Measurements from ENCODE around the gene SOX6. TPM values are rescaled to one million over a fixed set of nuclear protein-coding genes. Genes with fewer than 3 reads are reported as not detected.

The SOX6 gene
- total RNA-seq, 1 experiment from 2014 or later, result 0.21 TPM

- ATAC-seq (no peak), DNase-seq (ENCODE audit: low read depth, low spot score) (no peak)
- Histone ChIP-seq H3K4me1 (ENCODE audit: control insufficient read depth, insufficient read depth, low read length) (no peaks in the 10 kb centered on the region), H3K27ac (ENCODE audit: low read length) (no peak overlapping the region), H3K27me3 (ENCODE audit: control insufficient read depth, insufficient read depth, low read length) (no peaks in the 10 kb centered on the region), H3K9me3 (ENCODE audit: control insufficient read depth, insufficient read depth, low read depth, low read length) (no peaks in the 10 kb centered on the region), H3K36me3 (ENCODE audit: control insufficient read depth, insufficient read depth, low read length) (no peaks in the 10 kb centered on the region), H3K4me3 (ENCODE audit: low read depth in 2 of 2, low read length in 2 of 2) (no peak overlapping the region)
- POLR2A ChIA-PET, result no interaction called here
- TF ChIP-seq SIN3A (IDR thresholded peaks at IDR 0.05; ENCODE audit: borderline replicate concordance, insufficient read depth, low read depth, low read length), result no peak
- no peak for TF ChIP-seq POLR2AphosphoS5 (IDR thresholded peaks at IDR 0.05; ENCODE audit: low read depth, low read length)
- no peak for TF ChIP-seq TCF7L2 (IDR thresholded peaks at IDR 0.05; ENCODE audit: low read depth, low read length)
- TF ChIP-seq, protein P1, sequence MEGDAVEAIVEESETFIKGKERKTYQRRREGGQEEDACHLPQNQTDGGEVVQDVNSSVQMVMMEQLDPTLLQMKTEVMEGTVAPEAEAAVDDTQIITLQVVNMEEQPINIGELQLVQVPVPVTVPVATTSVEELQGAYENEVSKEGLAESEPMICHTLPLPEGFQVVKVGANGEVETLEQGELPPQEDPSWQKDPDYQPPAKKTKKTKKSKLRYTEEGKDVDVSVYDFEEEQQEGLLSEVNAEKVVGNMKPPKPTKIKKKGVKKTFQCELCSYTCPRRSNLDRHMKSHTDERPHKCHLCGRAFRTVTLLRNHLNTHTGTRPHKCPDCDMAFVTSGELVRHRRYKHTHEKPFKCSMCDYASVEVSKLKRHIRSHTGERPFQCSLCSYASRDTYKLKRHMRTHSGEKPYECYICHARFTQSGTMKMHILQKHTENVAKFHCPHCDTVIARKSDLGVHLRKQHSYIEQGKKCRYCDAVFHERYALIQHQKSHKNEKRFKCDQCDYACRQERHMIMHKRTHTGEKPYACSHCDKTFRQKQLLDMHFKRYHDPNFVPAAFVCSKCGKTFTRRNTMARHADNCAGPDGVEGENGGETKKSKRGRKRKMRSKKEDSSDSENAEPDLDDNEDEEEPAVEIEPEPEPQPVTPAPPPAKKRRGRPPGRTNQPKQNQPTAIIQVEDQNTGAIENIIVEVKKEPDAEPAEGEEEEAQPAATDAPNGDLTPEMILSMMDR (IDR thresholded peaks at IDR 0.05), result no peak
- TF ChIP-seq, protein P2, sequence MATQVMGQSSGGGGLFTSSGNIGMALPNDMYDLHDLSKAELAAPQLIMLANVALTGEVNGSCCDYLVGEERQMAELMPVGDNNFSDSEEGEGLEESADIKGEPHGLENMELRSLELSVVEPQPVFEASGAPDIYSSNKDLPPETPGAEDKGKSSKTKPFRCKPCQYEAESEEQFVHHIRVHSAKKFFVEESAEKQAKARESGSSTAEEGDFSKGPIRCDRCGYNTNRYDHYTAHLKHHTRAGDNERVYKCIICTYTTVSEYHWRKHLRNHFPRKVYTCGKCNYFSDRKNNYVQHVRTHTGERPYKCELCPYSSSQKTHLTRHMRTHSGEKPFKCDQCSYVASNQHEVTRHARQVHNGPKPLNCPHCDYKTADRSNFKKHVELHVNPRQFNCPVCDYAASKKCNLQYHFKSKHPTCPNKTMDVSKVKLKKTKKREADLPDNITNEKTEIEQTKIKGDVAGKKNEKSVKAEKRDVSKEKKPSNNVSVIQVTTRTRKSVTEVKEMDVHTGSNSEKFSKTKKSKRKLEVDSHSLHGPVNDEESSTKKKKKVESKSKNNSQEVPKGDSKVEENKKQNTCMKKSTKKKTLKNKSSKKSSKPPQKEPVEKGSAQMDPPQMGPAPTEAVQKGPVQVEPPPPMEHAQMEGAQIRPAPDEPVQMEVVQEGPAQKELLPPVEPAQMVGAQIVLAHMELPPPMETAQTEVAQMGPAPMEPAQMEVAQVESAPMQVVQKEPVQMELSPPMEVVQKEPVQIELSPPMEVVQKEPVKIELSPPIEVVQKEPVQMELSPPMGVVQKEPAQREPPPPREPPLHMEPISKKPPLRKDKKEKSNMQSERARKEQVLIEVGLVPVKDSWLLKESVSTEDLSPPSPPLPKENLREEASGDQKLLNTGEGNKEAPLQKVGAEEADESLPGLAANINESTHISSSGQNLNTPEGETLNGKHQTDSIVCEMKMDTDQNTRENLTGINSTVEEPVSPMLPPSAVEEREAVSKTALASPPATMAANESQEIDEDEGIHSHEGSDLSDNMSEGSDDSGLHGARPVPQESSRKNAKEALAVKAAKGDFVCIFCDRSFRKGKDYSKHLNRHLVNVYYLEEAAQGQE (IDR thresholded peaks at IDR 0.05; ENCODE audit: insufficient read depth in 1 of 2, low read depth in 2 of 2, low read length in 1 of 2), result no peak
- no TSS peak for BruUV-seq (replicated peaks)
- in situ Hi-C loops (cut with HindIII; ENCODE audit: low pct_unique_long_range_greater_than_20kb, low sequenced_read_pairs), result no loop called here
- CTCF ChIA-PET, result no interaction called here
- intact Hi-C loops (cut with micrococcal nuclease; ENCODE audit: unreplicated experiment), result no loop called here
These were observed 328.7 kb downstream of the SOX6 start for GRCh38 chr11:16027621-16028020.

- H3K9me3 ChIP-seq (ENCODE audit: control insufficient read depth, insufficient read depth, low read depth, low read length), result no peaks in the 10 kb centered on the region
- H3K4me3 ChIP-seq (ENCODE audit: low read depth in 2 of 2, low read length in 2 of 2), result no peak overlapping the region
- TF ChIP-seq SIN3A (IDR thresholded peaks at IDR 0.05; ENCODE audit: borderline replicate concordance, insufficient read depth, low read depth, low read length) (no peak), POLR2AphosphoS5 (IDR thresholded peaks at IDR 0.05; ENCODE audit: low read depth, low read length) (no peak), TCF7L2 (IDR thresholded peaks at IDR 0.05; ENCODE audit: low read depth, low read length) (no peak)
- TF ChIP-seq, protein P2 (IDR thresholded peaks at IDR 0.05; ENCODE audit: insufficient read depth in 1 of 2, low read depth in 2 of 2, low read length in 1 of 2), result no peak
- TF ChIP-seq, protein P1 (IDR thresholded peaks at IDR 0.05), result no peak
- no TSS peak for BruUV-seq (replicated peaks)
- no peaks in the 10 kb centered on the region for H3K27me3 ChIP-seq (ENCODE audit: control insufficient read depth, insufficient read depth, low read length)
- H3K4me1 ChIP-seq (ENCODE audit: control insufficient read depth, insufficient read depth, low read length), result no peaks in the 10 kb centered on the region
- in situ Hi-C loops (cut with HindIII; ENCODE audit: low pct_unique_long_range_greater_than_20kb, low sequenced_read_pairs) (no loop called here), intact Hi-C loops (cut with micrococcal nuclease; ENCODE audit: unreplicated experiment) (no loop called here)
- DNase-seq (ENCODE audit: low read depth, low spot score), result no peak
- ChIA-PET POLR2A (no interaction called here), CTCF (no interaction called here)
- ATAC-seq, result no peak
- H3K36me3 ChIP-seq (ENCODE audit: control insufficient read depth, insufficient read depth, low read length), result no peaks in the 10 kb centered on the region
- H3K27ac ChIP-seq (ENCODE audit: low read length), result no peak overlapping the region
These were observed 329.5 kb downstream of the SOX6 start for GRCh38 chr11:16026849-16027248.
